ENCODE measurements around the gene INMT. TPM values are rescaled to one million over a fixed set of nuclear protein-coding genes. Genes with fewer than 3 reads are reported as not detected.

The INMT gene
- total and polyA plus RNA-seq, 2 of the 13 experiments (the other 11 are each of a cell fraction or from before 2014, with no cell fraction given): not detected

DNA sequence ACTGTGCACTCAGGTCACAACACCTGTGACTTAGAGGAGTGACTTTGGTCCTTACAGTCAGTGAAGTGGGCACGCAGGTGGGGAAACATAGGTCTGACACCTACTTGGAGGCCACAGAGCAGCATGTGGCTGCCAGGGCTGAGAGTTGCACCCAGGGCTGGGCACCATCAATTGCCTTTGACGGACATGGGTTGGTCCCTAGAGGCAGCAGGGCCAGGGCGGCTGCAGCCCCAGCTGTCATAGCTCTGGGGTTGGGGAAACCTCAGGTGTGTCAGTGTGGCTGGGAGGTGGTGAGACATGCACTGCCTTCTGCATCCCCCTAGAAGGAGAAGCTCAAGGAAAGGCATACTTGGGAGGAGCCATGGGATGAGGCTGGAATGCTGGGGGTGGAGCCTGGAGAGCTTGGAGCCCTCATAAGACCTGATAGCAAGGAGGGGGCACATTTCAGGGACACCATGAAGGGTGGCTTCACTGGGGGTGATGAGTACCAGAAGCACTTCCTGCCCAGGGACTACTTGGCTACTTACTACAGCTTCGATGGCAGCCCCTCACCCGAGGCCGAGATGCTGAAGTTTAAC lies at the start of gene INMT (continued):
- TF ChIP-seq, protein P1, sequence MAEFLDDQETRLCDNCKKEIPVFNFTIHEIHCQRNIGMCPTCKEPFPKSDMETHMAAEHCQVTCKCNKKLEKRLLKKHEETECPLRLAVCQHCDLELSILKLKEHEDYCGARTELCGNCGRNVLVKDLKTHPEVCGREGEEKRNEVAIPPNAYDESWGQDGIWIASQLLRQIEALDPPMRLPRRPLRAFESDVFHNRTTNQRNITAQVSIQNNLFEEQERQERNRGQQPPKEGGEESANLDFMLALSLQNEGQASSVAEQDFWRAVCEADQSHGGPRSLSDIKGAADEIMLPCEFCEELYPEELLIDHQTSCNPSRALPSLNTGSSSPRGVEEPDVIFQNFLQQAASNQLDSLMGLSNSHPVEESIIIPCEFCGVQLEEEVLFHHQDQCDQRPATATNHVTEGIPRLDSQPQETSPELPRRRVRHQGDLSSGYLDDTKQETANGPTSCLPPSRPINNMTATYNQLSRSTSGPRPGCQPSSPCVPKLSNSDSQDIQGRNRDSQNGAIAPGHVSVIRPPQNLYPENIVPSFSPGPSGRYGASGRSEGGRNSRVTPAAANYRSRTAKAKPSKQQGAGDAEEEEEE (CRISPR knock-in tag; IDR thresholded peaks at IDR 0.05; ENCODE audit: borderline replicate concordance): no peak
- TF ChIP-seq ATF1 (CRISPR knock-in tag; IDR thresholded peaks at IDR 0.05): no peak

DNA sequence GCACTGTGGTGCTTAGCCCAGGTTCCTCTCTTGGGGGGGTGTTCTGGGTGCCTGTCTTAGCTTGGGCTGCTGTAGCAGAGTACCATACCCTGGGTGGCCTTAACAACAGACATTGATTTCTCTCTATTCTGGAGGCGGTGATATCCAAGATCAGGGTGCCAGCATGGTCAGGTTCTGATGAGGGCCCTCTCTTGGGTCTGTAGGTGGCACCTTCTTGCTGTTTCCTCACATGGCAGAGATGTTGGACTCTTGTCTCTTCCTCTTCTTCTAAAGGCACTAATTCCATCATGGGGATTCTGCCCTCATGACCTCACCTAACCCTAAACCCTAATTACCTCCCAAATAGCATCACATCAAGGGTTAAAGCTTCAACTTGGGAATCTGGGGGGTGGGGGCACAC lies 49.7 kb upstream of the INMT start:
- BruUV-seq (replicated peaks): no TSS peak
- TF ChIP-seq JUN (CRISPR knock-in tag; IDR thresholded peaks at IDR 0.05) (no peak), ZNF136 (CRISPR knock-in tag; IDR thresholded peaks at IDR 0.05; ENCODE audit: low read depth) (no peak), ZNF761 (CRISPR knock-in tag; conservative IDR thresholded peaks at IDR 0.05) (no peak)
- TF ChIP-seq, protein P2, sequence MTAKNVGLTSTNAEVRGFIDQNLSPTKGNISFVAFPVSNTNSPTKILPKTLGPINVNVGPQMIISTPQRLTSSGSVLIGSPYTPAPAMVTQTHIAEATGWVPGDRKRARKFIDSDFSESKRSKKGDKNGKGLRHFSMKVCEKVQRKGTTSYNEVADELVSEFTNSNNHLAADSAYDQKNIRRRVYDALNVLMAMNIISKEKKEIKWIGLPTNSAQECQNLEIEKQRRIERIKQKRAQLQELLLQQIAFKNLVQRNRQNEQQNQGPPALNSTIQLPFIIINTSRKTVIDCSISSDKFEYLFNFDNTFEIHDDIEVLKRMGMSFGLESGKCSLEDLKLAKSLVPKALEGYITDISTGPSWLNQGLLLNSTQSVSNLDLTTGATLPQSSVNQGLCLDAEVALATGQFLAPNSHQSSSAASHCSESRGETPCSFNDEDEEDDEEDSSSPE (CRISPR knock-in tag; IDR thresholded peaks at IDR 0.05): no peak
- POLR2A ChIA-PET: no interaction called here
- no peaks in the 10 kb centered on the region for H4K20me1 ChIP-seq (ENCODE audit: insufficient read depth, low read length)
- no CpG with 5 or more reads among the region's 1 CpG for WGBS (ENCODE audit: low lambda C conversion rate)
- intact Hi-C loops (cut with micrococcal nuclease; ENCODE audit: unreplicated experiment): no loop called here
- H3K9ac ChIP-seq (ENCODE audit: insufficient read depth, low read depth, low read length): no peak overlapping the region
- no peak overlapping the region for H3K4me2 ChIP-seq (ENCODE audit: low read depth, low read length)
- CTCF ChIA-PET (ENCODE audit: low intra/inter-chr PET ratio, low total read pairs): no interaction called here
- H3K79me2 ChIP-seq (ENCODE audit: insufficient read depth, low read length): no peaks in the 10 kb centered on the region
- H2AFZ ChIP-seq (ENCODE audit: low read length): no peak overlapping the region
- FAIRE-seq (no peak), ATAC-seq (no peak), DNase-seq (ENCODE audit: low spot score) (no peak)
- in situ Hi-C loops (cut with HindIII; ENCODE audit: extremely low pct_ligation_motif_present, low pct_unique_long_range_greater_than_20kb): no loop called here
- H3K36me3 ChIP-seq (replicated peaks in 1 of 2; ENCODE audit: control insufficient read depth in 1 of 2, insufficient read depth in 2 of 2, low read length in 2 of 2): no peaks in the 10 kb centered on the region
- no peak overlapping the region for H3K4me3 ChIP-seq (replicated peaks in 1 of 3; ENCODE audit: insufficient read depth in 1 of 3, low read depth in 2 of 3, low read length in 3 of 3)
- H3K4me1 ChIP-seq (ENCODE audit: insufficient read depth, low read length): no peaks in the 10 kb centered on the region
- H3K27me3 ChIP-seq (ENCODE audit: control insufficient read depth in 1 of 2, insufficient read depth in 2 of 2, low read length in 2 of 2): peaks cover 2 to 13% of the 10 kb centered on the region in 2 experiments; a peak in 3 of 5 replicates
- H3K27ac ChIP-seq (ENCODE audit: extremely low read length, insufficient read depth, low read length): no peak overlapping the region
- H3K9me3 ChIP-seq (ENCODE audit: low read length): no peaks in the 10 kb centered on the region
